Stimulated activated CD8-positive, alpha-beta memory T cell treated with anti-CD3 and anti-CD28 coated beads, Interleukin-15, amount 100 ng/mL, for 24 hours (primary cell): Measurements from ENCODE around the gene DUOX2.
"Not testable (repeated sequence)": the region's sequence is repeated elsewhere in the genome, so short reads cannot be mapped to it uniquely, and the experiment has no call there.

ENCODE experiments used
- DNase-seq: peaks from one replicate; pipeline ENCODE4 v3.0.0-alpha.2; 2020; ENCODE audit warnings: low read depth

Gene DUOX2

DNA sequence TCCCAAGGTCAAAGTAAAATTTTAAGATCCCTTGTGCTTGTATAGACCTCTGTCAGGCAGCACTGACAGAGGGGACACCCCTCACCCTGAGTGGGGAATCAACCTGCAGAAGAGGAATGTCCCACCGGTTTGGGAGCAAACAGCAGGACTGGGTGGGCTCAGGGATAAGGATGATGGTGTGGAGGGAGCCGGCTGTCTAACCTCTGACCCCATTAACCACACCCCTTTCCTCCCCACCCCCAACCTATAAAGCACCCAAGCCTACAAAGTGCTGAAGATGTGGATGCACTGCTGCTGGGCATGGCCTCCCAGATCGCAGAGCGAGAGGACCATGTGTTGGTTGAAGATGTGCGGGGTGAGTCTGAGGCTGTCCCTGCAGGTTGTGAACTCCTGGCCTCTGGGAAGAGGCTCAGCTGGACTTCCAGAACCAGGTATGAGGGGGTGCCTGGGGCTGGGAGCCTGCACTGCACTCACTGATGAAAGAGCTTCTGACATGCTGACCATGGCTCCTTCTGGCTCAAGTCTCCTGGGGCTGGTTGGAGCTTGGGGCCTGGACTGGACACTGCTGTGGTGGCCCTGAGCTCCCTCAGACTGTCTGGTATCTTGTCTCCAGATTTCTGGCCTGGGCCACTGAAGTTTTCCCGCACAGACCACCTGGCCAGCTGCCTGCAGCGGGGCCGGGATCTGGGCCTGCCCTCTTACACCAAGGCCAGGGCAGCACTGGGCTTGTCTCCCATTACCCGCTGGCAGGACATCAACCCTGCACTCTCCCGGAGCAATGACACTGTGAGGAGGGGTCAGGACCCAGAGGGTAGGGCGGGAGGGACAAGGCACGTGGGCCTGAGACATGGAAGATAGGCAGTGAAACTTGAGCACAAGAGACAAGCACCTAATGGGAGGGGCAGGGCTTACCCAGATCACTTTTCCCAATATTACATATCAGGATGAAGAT is 25.1 kb upstream of the DUOX2 start:
- no peak for DNase-seq

- no peak for DNase-seq
Observed at GRCh38 chr15:45137703-45138102, 23.7 kb upstream of the DUOX2 start.

- no peak for DNase-seq
Observed at GRCh38 chr15:45136378-45136764, 22.4 kb upstream of the DUOX2 start.

DNA sequence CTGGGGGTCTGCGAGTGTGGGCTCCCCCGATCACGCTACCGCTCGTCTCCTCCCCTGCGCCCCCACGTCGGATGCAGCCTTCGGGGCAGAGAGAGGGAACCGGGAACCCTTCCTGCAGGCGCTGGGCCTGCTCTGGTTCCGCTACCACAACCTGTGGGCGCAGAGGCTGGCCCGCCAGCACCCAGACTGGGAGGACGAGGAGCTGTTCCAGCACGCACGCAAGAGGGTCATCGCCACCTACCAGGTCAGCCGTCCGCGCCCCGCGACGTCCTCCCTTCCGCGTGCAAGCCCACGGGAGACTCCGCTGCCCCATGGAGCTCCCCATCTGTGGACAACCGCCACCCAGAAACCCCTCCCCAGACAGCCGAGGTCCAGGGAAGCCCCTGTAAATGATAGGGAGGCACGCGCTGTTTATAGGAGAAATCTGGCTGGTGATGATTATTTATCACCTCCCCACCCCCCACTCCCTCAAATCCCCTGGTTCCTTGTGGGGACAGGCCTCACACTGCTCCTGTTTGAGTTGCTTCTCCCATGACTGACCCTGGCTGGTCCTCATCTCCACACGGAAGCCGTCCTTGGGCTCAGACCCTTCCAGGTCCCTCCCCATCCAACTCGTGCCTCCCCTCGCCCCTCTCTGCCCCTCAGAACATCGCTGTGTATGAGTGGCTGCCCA is 21.9 kb upstream of the DUOX2 start:
- not testable (repeated sequence) for DNase-seq

DNA sequence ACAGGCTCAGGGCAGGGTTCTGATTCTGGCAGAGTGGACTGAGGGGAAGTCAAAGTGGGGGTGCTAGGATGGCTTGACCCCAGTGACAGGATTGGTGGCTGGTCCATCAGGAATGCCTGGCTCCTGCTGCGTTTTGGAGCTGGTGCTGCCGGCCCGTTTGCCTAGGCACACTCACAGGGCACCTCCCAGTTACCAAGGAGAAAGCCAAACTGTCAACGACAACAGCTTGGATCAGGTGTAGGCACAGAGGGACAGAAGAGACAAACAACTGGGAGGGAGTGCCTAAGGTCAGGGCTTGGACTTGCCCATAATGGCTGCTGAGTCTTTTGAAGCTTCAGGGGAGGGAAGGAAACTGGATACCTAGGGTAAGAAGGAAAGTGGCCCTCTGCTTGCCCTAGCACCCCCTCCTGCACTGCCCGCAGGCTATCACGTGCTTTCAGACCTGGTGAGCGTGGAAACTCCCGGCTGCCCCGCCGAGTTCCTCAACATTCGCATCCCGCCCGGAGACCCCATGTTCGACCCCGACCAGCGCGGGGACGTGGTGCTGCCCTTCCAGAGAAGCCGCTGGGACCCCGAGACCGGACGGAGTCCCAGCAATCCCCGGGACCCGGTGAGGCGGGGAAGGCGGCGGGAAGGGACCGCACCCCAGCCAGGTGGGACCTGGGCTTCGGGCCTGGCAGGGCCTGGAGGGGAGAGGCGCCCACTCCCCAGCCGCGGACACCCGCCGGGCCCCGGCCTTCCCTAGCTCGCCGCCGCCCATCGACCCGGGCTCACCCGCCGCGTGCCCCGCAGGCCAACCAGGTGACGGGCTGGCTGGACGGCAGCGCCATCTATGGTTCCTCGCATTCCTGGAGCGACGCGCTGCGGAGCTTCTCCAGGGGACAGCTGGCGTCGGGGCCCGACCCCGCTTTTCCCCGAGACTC is 21.0 kb upstream of the DUOX2 start:
- no peak for DNase-seq

- no peak for DNase-seq
Observed at GRCh38 chr15:45134046-45134445, 20.1 kb upstream of the DUOX2 start.

DNA sequence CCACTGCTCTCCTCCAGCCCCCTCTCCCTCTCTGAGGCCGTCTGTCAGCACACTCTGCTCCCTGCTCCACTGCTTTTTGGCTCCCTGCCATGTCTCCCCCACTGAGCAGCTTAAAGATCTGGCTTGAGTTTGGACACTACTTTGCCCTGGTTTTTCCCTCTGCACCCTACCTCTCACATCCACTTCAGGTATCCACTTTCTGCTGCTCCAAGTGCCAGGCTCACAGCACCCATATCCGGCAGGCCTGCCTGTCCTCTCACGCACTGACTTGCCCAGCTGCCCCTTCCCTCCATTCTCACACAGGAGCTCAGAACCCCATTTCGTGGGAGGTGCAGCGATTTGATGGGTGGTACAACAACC is 19.6 kb upstream of the DUOX2 start:
- DNase-seq = no peak

GRCh38 chr15:45132844-45133560 is 19.0 kb upstream of the DUOX2 start:
- DNase-seq = no peak

- no peak for DNase-seq
Observed at GRCh38 chr15:45131510-45131909, 17.5 kb upstream of the DUOX2 start.

DNA sequence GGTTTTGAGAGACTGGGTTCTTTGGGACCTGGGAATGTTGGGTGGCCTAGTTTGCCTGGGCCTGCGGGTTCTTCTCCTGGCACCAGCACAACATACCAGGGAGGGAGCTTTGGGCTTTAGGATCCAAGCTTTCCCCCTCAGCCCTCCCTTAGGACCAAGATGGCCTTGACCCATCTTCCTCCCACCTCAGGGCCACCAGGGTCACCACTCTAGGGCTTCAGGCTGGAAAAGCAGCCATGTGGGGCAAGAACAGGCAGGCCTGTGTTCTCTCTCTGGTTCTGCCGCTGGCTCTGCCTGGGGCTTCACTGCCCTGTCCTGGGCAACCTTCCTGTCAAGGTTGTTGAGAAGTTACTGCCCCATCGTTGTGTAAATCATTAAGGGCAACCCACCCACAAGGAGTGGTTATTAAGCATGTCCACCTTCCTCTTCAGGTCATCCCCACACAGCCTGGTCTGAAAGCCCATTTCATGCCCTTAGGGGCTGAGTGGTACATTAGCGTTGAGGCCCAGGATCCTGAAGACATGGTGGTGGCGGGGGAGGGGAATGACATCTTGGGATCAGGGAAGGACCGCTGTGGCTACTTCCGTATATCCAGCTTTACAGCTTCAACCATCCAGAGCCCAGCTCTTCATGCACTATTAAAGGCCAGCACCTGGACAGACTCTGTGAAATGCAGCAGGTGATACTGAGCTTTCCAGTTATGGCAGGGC is 16.5 kb upstream of the DUOX2 start:
- DNase-seq = no peak

GRCh38 chr15:45129651-45130129 is 15.7 kb upstream of the DUOX2 start, which contains the start of the genes DUOX1 and DUOXA1:
Gene DUOX1 (plus strand): TSS chr15:45129994. CDS start chr15:45131967, 1,973 bp downstream.
Gene DUOXA1 (minus strand): TSS chr15:45129879. CDS start chr15:45123014, 6,865 bp downstream.
- DNase-seq = no peak

- no peak for DNase-seq
Observed at GRCh38 chr15:45128971-45129639, 15.1 kb upstream of the DUOX2 start.

GRCh38 chr15:45126535-45127158 is 12.7 kb upstream of the DUOX2 start:
- DNase-seq = no peak

- DNase-seq = no peak
Observed at GRCh38 chr15:45123397-45123796, 9.4 kb upstream of the DUOX2 start.

GRCh38 chr15:45122719-45123118 is 8.7 kb upstream of the DUOX2 start:
- no peak for DNase-seq

DNA sequence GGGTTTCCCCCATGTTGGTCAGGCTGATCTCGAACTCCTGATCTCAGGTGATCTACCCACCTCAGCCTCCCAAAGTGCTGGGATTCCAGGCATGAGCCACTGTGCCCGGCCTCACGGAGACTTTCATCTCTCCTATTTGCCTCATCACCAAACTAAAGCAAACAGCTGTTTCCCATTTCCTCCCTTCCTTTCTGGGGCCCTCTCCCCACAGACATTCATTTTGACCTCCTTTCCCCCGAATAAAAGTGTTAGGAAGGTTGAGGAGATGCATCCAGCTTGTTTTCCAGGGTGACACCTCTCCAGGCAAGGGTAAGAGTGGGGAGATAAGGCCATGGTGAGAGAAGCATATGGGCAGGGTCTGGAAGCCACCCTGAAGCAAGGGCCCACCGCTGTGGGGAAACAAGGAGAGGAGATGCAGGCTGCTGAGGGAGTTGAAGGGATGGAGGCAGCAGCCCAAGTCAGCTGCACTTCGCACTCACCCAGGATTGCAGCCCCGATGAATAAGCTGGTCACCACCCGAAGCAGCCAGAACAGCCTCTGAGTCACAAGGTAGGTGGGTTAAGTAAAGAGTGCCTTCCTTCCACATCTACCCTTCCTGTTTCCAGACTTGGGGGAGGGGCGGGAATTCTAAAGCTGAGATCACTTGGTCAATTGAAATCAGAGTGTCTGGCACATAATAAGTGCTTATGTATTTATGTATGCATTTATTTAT is 7.9 kb upstream of the DUOX2 start:
- no peak for DNase-seq

DNA sequence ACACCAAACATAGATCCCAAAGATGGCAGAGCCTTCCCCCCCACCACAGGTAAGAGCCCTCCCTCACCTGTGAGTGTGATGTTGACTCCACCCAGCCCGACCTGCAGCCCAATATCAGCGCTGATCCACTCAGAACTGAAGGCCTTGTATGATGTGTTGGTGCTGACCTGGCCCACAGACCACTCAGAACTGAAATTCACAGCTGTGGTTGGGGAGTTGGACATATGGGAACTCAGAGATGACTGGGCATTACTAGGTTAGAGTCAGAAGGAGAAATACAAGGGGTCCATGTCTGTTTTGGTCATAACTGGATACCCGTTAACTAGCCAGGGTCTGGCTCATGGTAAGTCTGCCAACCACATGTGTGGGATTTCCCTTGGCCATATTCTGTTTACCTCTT is 7.0 kb upstream of the DUOX2 start:
- DNase-seq = no peak

DNA sequence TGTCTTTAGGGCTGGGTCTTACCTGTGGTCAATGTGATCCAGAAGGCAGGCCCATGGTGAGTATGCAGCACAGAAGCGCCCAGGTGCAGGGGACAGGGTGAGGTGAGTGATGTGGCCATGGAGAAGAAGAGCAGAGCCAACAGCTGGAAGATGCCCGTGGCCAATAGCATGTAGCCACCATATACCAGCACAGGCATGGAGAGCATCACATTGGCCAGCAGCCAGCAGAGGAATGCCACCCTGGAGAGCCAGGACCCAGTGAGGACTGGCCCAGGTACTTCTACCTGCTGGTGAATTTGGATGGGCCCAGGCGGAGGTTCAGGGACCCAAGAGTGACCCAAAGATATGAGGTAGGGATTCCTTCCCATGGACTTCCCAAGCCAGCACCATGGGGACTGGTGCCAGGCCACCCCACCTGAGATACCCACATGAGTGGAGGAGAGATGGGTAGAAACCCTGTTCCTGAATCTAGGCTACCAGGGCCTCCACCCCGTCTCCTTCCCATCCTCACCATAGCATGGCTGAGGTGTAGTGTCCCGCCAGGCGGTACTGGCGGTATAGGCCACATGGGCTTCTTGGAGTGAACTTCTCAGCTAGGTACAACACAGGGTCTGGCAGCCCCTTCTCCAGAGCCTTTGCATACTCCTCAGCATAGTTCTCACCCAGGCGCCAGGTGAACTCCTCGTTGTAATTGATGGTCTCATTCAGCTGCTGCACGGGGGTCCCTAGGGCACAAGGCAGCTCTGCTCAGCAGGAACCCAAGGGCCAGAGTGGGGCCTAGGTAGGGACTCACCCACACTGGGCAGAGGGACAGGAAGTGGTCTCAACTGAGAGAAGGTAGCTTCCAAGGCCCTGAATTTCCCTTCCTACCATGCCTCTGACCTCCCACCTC is 6.4 kb upstream of the DUOX2 start:
- no peak for DNase-seq
